H1 (cell line): ENCODE results near the gene FAM163A. TPM values are rescaled to one million over a fixed set of nuclear protein-coding genes. Genes with fewer than 3 reads are reported as not detected.

Experiments
- CTCF ChIA-PET: fragments of 300-600 bp; sonication (Branson Sonifier 250); formaldehyde crosslinking; loops from one replicate; lab custom pipeline; 2021; ENCODE audit not compliant: partially characterized antibody; lab: Charles Lee
- POLR2A ChIA-PET: fragments of 300-600 bp; sonication (Branson Sonifier 250); formaldehyde crosslinking; loops from one replicate; lab custom pipeline; 2021; ENCODE audit warnings: inconsistent platforms; ENCODE audit not compliant: partially characterized antibody; lab: Charles Lee
- DNase-seq, 2 experiments: peaks; one replicate each; pipeline versions ENCODE4 v3.0.0 to v3.0.0-alpha.2; 2010 to 2022; ENCODE audit warnings: low spot score in 2 of 2, low read depth in 1 of 2, mixed read lengths in 1 of 2
- FAIRE-seq: peaks from 2 replicates; lab custom pipeline; 2011; peaks lifted over from hg19 to GRCh38; lab: Jason Lieb, UNC
- H2AFZ ChIP-seq: 2 replicates; pipeline ENCODE4 v1.8.1; 2012; ENCODE audit warnings: low read length, inconsistent platforms
- H2AK5ac ChIP-seq: 2 replicates; pipeline ENCODE4 v1.6.1; 2013; ENCODE audit warnings: low read depth, low read length
- H2BK120ac ChIP-seq: replicated peaks from 2 replicates; pipeline ENCODE3; 2013; ENCODE audit warnings: low read depth, low read length, inconsistent platforms
- H2BK12ac ChIP-seq: 2 replicates; pipeline ENCODE4 v1.6.1; 2013; ENCODE audit warnings: low read depth, low read length
- H2BK15ac ChIP-seq: 2 replicates; pipeline ENCODE4 v1.6.1; 2013; ENCODE audit warnings: low read length
- H2BK20ac ChIP-seq: 2 replicates; pipeline ENCODE4 v1.6.1; 2013; ENCODE audit warnings: low read length
- H2BK5ac ChIP-seq: 2 replicates; pipeline ENCODE4 v1.6.1; 2013; ENCODE audit warnings: low read depth, low read length
- H3K14ac ChIP-seq: 2 replicates; pipeline ENCODE4 v1.6.1; 2013; ENCODE audit warnings: inconsistent platforms; ENCODE audit not compliant: insufficient read length
- H3K18ac ChIP-seq: 2 replicates; pipeline ENCODE4 v1.6.1; 2013; ENCODE audit warnings: low read length; ENCODE audit errors: extremely low read depth
- H3K23ac ChIP-seq: 2 replicates; pipeline ENCODE4 v1.6.1; 2013; ENCODE audit warnings: inconsistent platforms; ENCODE audit not compliant: insufficient read length
- H3K23me2 ChIP-seq: 2 replicates; pipeline ENCODE4 v1.6.1; 2013; ENCODE audit warnings: low read depth, low read length
- H3K27ac ChIP-seq: 2 replicates; pipeline ENCODE4 v1.6.1; 2011; ENCODE audit warnings: low read depth, low read length, inconsistent platforms
- H3K27me3 ChIP-seq, 4 experiments: replicated peaks in 1 of 4; 1 replicate in 1 of 4; 2 replicates in 3 of 4; pipeline versions ENCODE4 v1.6.1 to v1.8.1; 2011 to 2013; ENCODE audit warnings: low read length in 3 of 4, mild to moderate bottlenecking in 3 of 4, inconsistent platforms in 2 of 4, mixed read lengths in 2 of 4, moderate library complexity in 1 of 4; ENCODE audit not compliant: control insufficient read depth in 3 of 4, insufficient read depth in 3 of 4; ENCODE audit errors: extremely low read depth in 1 of 4
- H3K36me3 ChIP-seq, 4 experiments: 2 replicates each; pipeline versions ENCODE4 v1.6.1 to v1.8.1; 2011 to 2013; ENCODE audit warnings: mild to moderate bottlenecking in 4 of 4, low read length in 3 of 4, moderate library complexity in 2 of 4, control low read depth in 1 of 4, inconsistent platforms in 1 of 4; ENCODE audit not compliant: insufficient read depth in 4 of 4, control insufficient read depth in 2 of 4
- H3K4ac ChIP-seq: replicated peaks from 2 replicates; pipeline ENCODE3; 2013; ENCODE audit warnings: low read length, low read depth, mixed read lengths, inconsistent platforms; ENCODE audit not compliant: insufficient read length
- H3K4me1 ChIP-seq, 4 experiments: replicated peaks in 1 of 4; 1 replicate in 1 of 4; 2 replicates in 3 of 4; pipeline versions ENCODE4 v1.6.1 to v1.8.1; 2011 to 2013; ENCODE audit warnings: low read length in 3 of 4, inconsistent platforms in 2 of 4, mixed read lengths in 1 of 4; ENCODE audit not compliant: insufficient read depth in 4 of 4, control insufficient read depth in 3 of 4
- H3K4me2 ChIP-seq, 2 experiments: 2 replicates each; pipeline versions ENCODE4 v1.6.1 to v1.8.1; 2011 to 2013; ENCODE audit warnings: low read depth in 2 of 2, low read length in 2 of 2, control low read depth in 1 of 2, inconsistent platforms in 1 of 2, mild to moderate bottlenecking in 1 of 2; ENCODE audit not compliant: insufficient read depth in 1 of 2
- H3K4me3 ChIP-seq, 4 experiments: fragments of 200-600, 300-600 bp in 1 of 4; sonication (generic), shearing (Covaris generic), sonication (Bioruptor Twin) in 1 of 4; 2 replicates each; pipeline versions ENCODE4 v1.5.1 to v1.8.1; 2011 to 2016; ENCODE audit warnings: low read length in 4 of 4, low read depth in 3 of 4, control low read depth in 2 of 4, inconsistent platforms in 2 of 4, mild to moderate bottlenecking in 2 of 4, mixed read lengths in 1 of 4, moderate library complexity in 1 of 4; ENCODE audit not compliant: insufficient read depth in 2 of 4; ENCODE audit errors: extremely low read depth in 1 of 4
- H3K56ac ChIP-seq: replicated peaks from 2 replicates; pipeline ENCODE3; 2013; ENCODE audit warnings: low read depth, mild to moderate bottlenecking, mixed read lengths, low read length, inconsistent platforms; ENCODE audit not compliant: insufficient read length
- H3K79me1 ChIP-seq: 2 replicates; pipeline ENCODE4 v1.6.1; 2013; ENCODE audit warnings: low read depth, low read length, control low read depth
- H3K79me2 ChIP-seq, 2 experiments: 2 replicates each; pipeline versions ENCODE4 v1.6.1 to v1.8.1; 2012 to 2013; ENCODE audit warnings: low read length in 2 of 2, mild to moderate bottlenecking in 2 of 2, inconsistent platforms in 1 of 2; ENCODE audit not compliant: insufficient read depth in 2 of 2, control insufficient read depth in 1 of 2
- H3K9ac ChIP-seq, 4 experiments: replicated peaks in 1 of 4; 1 replicate in 1 of 4; 2 replicates in 3 of 4; pipeline versions ENCODE4 v1.6.1 to v1.8.1; 2011 to 2013; ENCODE audit warnings: low read depth in 3 of 4, low read length in 3 of 4, control low read depth in 2 of 4, mild to moderate bottlenecking in 2 of 4, moderate library complexity in 2 of 4, inconsistent platforms in 1 of 4; ENCODE audit errors: extremely low read depth in 1 of 4
- H3K9me3 ChIP-seq, 2 experiments: 2 replicates each; pipeline versions ENCODE4 v1.6.1 to v1.8.1; 2012 to 2013; ENCODE audit warnings: mild to moderate bottlenecking in 2 of 2, moderate library complexity in 2 of 2, control low read depth in 1 of 2, inconsistent platforms in 1 of 2, low read depth in 1 of 2, low read length in 1 of 2, mixed read lengths in 1 of 2; ENCODE audit not compliant: insufficient read depth in 2 of 2
- H4K20me1 ChIP-seq, 2 experiments: replicated peaks in 1 of 2; 2 replicates each; pipeline versions ENCODE3 to v1.8.1; 2011 to 2013; ENCODE audit warnings: inconsistent platforms in 2 of 2, low read length in 2 of 2, mild to moderate bottlenecking in 1 of 2; ENCODE audit not compliant: insufficient read depth in 2 of 2, control insufficient read depth in 1 of 2
- H4K5ac ChIP-seq: 2 replicates; pipeline ENCODE4 v1.6.1; 2013; ENCODE audit warnings: low read length, low read depth, mixed read lengths, inconsistent platforms; ENCODE audit not compliant: insufficient read length
- H4K8ac ChIP-seq: 2 replicates; pipeline ENCODE4 v1.8.0; 2013; ENCODE audit warnings: mild to moderate bottlenecking, moderate library complexity, low read length, inconsistent platforms; ENCODE audit not compliant: insufficient read depth; ENCODE audit errors: extremely low read depth
- H4K91ac ChIP-seq: replicated peaks from 2 replicates; pipeline ENCODE3; 2013; ENCODE audit warnings: low read length, mixed read lengths, inconsistent platforms; ENCODE audit not compliant: insufficient read length
- CHD1 ChIP-seq: IDR thresholded peaks from 2 replicates; pipeline ENCODE4 v1.6.1; 2012; ENCODE audit warnings: low read depth, low read length, improper control_type of control experiment
- EGR1 ChIP-seq: IDR thresholded peaks from 2 replicates; pipeline ENCODE4 v1.6.1; 2011; ENCODE audit warnings: low read depth, low read length, borderline replicate concordance
- GTF2F1 ChIP-seq: IDR thresholded peaks from 2 replicates; pipeline ENCODE4 v1.6.1; 2012; ENCODE audit warnings: low read depth, low read length, improper control_type of control experiment, borderline replicate concordance
- JUN ChIP-seq: IDR thresholded peaks from 2 replicates; pipeline ENCODE4 v1.6.1; 2011; ENCODE audit warnings: low read depth, mild to moderate bottlenecking, improper control_type of control experiment, low read length
- KDM5A ChIP-seq: fragments of 200-600 bp; IDR thresholded peaks from 2 replicates; pipeline ENCODE4 v1.7.1; 2012; ENCODE audit warnings: mild to moderate bottlenecking, low read length, inconsistent platforms, mixed read lengths
- NRF1 ChIP-seq: IDR thresholded peaks from 2 replicates; pipeline ENCODE4 v1.6.1; 2011; ENCODE audit warnings: mild to moderate bottlenecking, low read depth, low read length, improper control_type of control experiment
- PHF8 ChIP-seq: fragments of 200-600 bp; sonication (generic); conservative IDR thresholded peaks from 2 replicates; pipeline ENCODE4 v1.7.1; 2012; ENCODE audit warnings: low read depth, mild to moderate bottlenecking, inconsistent platforms, low read length, moderate library complexity
- RBBP5 ChIP-seq: IDR thresholded peaks from 2 replicates; pipeline ENCODE4 v1.7.1; 2012; ENCODE audit warnings: low read depth, mild to moderate bottlenecking, inconsistent platforms, low read length, moderate library complexity, borderline replicate concordance
- WGBS, 2 experiments: shearing (Covaris generic) in 1 of 2; methylation state at CpG; one replicate each; pipeline versions ENCODE4 v1.1.6 to v1.1.7; 2013 to 2015; ENCODE audit warnings: low lambda C conversion rate in 2 of 2, mixed read lengths in 2 of 2, inconsistent platforms in 1 of 2, low coverage in 1 of 2, missing lambda C conversion rate in 1 of 2; ENCODE audit not compliant: insufficient replicate concordance in 2 of 2, insufficient coverage in 1 of 2, insufficient read length in 1 of 2; ENCODE audit errors: extremely low coverage in 1 of 2, missing lambda C conversion rate in 1 of 2; 5-methylcytosine and 5-hydroxymethylcytosine counted together
- polyA plus RNA-seq, 7 experiments: library from polyadenylated mRNA; depleted of rRNA in 3 of 7; stranded (reverse) in 5 of 7; unstranded in 2 of 7; fragments of >200 nt in 5 of 7; fragments of 200-250 nt in 2 of 7; gene quantifications; 1 replicate in 5 of 7; 2 replicates in 1 of 7; 4 replicates in 1 of 7; pipeline versions ENCODE4 v1.2.1 to v1.2.3, GENCODE V29; 2011 to 2013; ENCODE audit warnings: missing spikeins in 2 of 7, mixed read lengths in 2 of 7
- total RNA-seq: library from RNA; stranded (reverse); fragmentation: NEBNext Ultra II Directional; extraction: Animal tissue kit (Norgen Biotek cat#: 25700); gene quantifications from 2 replicates; pipeline ENCODE4 v1.2.1, GENCODE V29; 2021

Gene FAM163A
- total and polyA plus RNA-seq, 2 of the 8 experiments (the other 6 are each of a cell fraction or from before 2014, with no cell fraction given) = 0.13 to 0.18 TPM

- no peaks in the 10 kb centered on the region for H3K79me2 ChIP-seq
- 85% methylated on average over 4 of the region's 4 CpGs; no CpG with 5 or more reads in 1 of the 2 experiments for WGBS, 2 experiments
- H2BK120ac ChIP-seq = no peak overlapping the region
- no peak overlapping the region for H3K4me3 ChIP-seq
- H4K91ac ChIP-seq = no peak overlapping the region
- no peak overlapping the region for H4K8ac ChIP-seq
- no peak overlapping the region for H3K56ac ChIP-seq
- H3K4ac ChIP-seq = no peak overlapping the region
- no peak overlapping the region for H4K5ac ChIP-seq
- peaks cover 0 to 1% (median 0%) of the 10 kb centered on the region in 4 experiments; a peak in 1 of 7 replicates for H3K27me3 ChIP-seq
- no peak overlapping the region for H3K4me2 ChIP-seq
- no peak overlapping the region for H2BK5ac ChIP-seq
- no peak overlapping the region for H3K14ac ChIP-seq
- no peaks in the 10 kb centered on the region for H3K9me3 ChIP-seq
- ChIA-PET CTCF (interaction anchor here (0.8 to 8.3 kb wide), 4 partner anchors 25 to 83 kb away, joined by 3 to 52 read pairs (median 12); no protein-coding TSS in a partner anchor), POLR2A (no interaction called here)
- H3K23ac ChIP-seq = no peak overlapping the region
- no peak overlapping the region for H3K27ac ChIP-seq
- H3K18ac ChIP-seq = no peak overlapping the region
- FAIRE-seq (no peak), DNase-seq (no peak)
- no peaks in the 10 kb centered on the region for H3K36me3 ChIP-seq
- no peak overlapping the region for H2BK12ac ChIP-seq
- H3K4me1 ChIP-seq = no peaks in the 10 kb centered on the region
- no peaks in the 10 kb centered on the region for H3K79me1 ChIP-seq
- no peak overlapping the region for H2AFZ ChIP-seq
- TF ChIP-seq EGR1 = no peak
- no peak for TF ChIP-seq KDM5A
- TF ChIP-seq GTF2F1 = no peak
- no peak for TF ChIP-seq PHF8
- no peak for TF ChIP-seq RBBP5
- no peak for TF ChIP-seq NRF1
- no peak for TF ChIP-seq CHD1
- no peak for TF ChIP-seq JUN
- no peaks in the 10 kb centered on the region for H4K20me1 ChIP-seq
- H3K9ac ChIP-seq = no peak overlapping the region
- H2BK15ac ChIP-seq = no peak overlapping the region
- H2AK5ac ChIP-seq = no peak overlapping the region
- H2BK20ac ChIP-seq = no peak overlapping the region
- H3K23me2 ChIP-seq = no peaks in the 10 kb centered on the region
Observed at GRCh38 chr1:179731643-179732042, 11.4 kb upstream of the FAM163A start.
